ENCODE data around the gene THBS3.

DNA sequence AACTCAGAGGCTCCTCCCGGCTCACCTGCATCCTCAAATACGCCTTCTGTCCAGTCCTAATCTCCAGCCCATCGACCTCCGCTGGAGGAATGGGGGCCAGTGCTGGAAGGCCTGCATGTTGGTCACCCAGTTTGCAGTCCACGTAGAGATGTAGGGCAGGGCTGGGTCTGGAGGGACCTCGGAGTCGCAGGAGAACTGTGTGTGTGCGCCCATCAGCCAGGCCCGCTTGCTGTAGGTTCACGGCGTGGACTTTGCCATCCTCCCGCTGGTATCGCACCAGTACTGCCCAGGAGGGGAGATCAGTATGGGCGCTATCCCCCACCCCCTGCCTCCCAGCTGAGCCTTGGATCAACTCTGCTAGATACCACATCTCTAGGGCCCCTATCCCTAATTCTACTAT is 2.7 kb downstream of the THBS3 start:
- TF ChIP-seq ARNT (IDR thresholded peaks at IDR 0.05) = no peak
- no peak for TF ChIP-seq BHLHE40 (IDR thresholded peaks at IDR 0.05; ENCODE audit: borderline replicate concordance)
- TF ChIP-seq SUZ12 (IDR thresholded peaks at IDR 0.05) = no peak
- no peak for TF ChIP-seq FOXK2 (IDR thresholded peaks at IDR 0.05)
- TF ChIP-seq FOXA1 (IDR thresholded peaks at IDR 0.05) = no peak
- no peak for TF ChIP-seq TARDBP (IDR thresholded peaks at IDR 0.05)
- no peak for TF ChIP-seq SP1 (IDR thresholded peaks at IDR 0.05)
- TF ChIP-seq ELF4 (IDR thresholded peaks at IDR 0.05) = no peak
- no peak for TF ChIP-seq FOXM1 (IDR thresholded peaks at IDR 0.05; ENCODE audit: borderline replicate concordance)
- TF ChIP-seq NFRKB (IDR thresholded peaks at IDR 0.05) = no peak
- TF ChIP-seq HDGF (IDR thresholded peaks at IDR 0.05; ENCODE audit: borderline replicate concordance) = no peak

All from HEK293T (cell line).